Activated naive CD4-positive, alpha-beta T cell treated with anti-CD3 and anti-CD28 coated beads for 36 hours (primary cell): ENCODE results near the gene CLDN4. TPM values are rescaled to one million over a fixed set of nuclear protein-coding genes. Genes with fewer than 3 reads are reported as not detected.

Experiments
- CTCF ChIA-PET: fragments of 350-600 bp; sonication (Branson Sonifier 250); formaldehyde crosslinking; loops from one replicate; lab custom pipeline; 2021; ENCODE audit warnings: antibody characterized with exemption; lab: Charles Lee
- DNase-seq: peaks from one replicate; pipeline ENCODE4 v3.0.0-alpha.2; 2020
- H3K27ac Mint-ChIP-seq: one replicate; pipeline ENCODE4 v1.8.0; 2021; ENCODE audit warnings: mild to moderate bottlenecking, mixed read lengths
- H3K27me3 Mint-ChIP-seq: one replicate; pipeline ENCODE4 v1.8.0; 2021; ENCODE audit warnings: low read depth, mixed read lengths
- H3K36me3 Mint-ChIP-seq: one replicate; pipeline ENCODE4 v1.8.0; 2021; ENCODE audit warnings: low read depth, mixed read lengths
- H3K4me1 Mint-ChIP-seq: one replicate; pipeline ENCODE4 v1.8.0; 2021; ENCODE audit warnings: low read depth, mixed read lengths
- H3K4me3 Mint-ChIP-seq: one replicate; pipeline ENCODE4 v1.8.0; 2021; ENCODE audit warnings: mild to moderate bottlenecking, moderate library complexity, mixed read lengths
- H3K9me3 Mint-ChIP-seq: one replicate; pipeline ENCODE4 v1.8.0; 2021; ENCODE audit warnings: mixed read lengths
- intact Hi-C: fragments of 100-400 bp; cut with micrococcal nuclease; formaldehyde crosslinking; loops from one replicate; pipeline ENCODE4 v1.15.1; 2023
- total RNA-seq, 2 experiments: library from RNA; stranded (reverse); gene quantifications; one replicate each; pipeline ENCODE4 v1.2.3, GENCODE V29; 2021

CLDN4 gene
- total RNA-seq, 2 experiments from 2014 or later = 0.10 to 0.25 TPM

GRCh38 chr7:73850781-73851207 lies 20.0 kb downstream of the CLDN4 start:
- no peaks in the 10 kb centered on the region for H3K9me3 Mint-ChIP-seq
- no peak overlapping the region for H3K4me3 Mint-ChIP-seq
- peaks cover 28% of the 10 kb centered on the region for H3K4me1 Mint-ChIP-seq
- DNase-seq = no peak
- intact Hi-C loops = loop anchor here (1.0 to 5.0 kb wide), 5 partner anchors 39 to 602 kb away; partner anchors contain the start of genes ABHD11, BAZ1B and GTF2IRD1
- H3K36me3 Mint-ChIP-seq = no peaks in the 10 kb centered on the region
- CTCF ChIA-PET = interaction anchor here (0.6 to 1.5 kb wide), 5 partner anchors 24 to 415 kb away, joined by 3 to 7 read pairs (median 3); no protein-coding TSS in a partner anchor
- peaks cover 13% of the 10 kb centered on the region for H3K27me3 Mint-ChIP-seq
- H3K27ac Mint-ChIP-seq = no peak overlapping the region

GRCh38 chr7:73851410-73852338 lies 20.9 kb downstream of the CLDN4 start:
- Mint-ChIP-seq H3K36me3 (no peaks in the 10 kb centered on the region), H3K27me3 (peaks cover 15% of the 10 kb centered on the region), H3K27ac (peak overlapping the region; percentile 53), H3K4me1 (peaks cover 30% of the 10 kb centered on the region), H3K4me3 (no peak overlapping the region), H3K9me3 (no peaks in the 10 kb centered on the region)
- CTCF ChIA-PET = interaction anchor here (1.0 to 1.5 kb wide), 3 partner anchors 25 to 128 kb away, joined by 3 to 7 read pairs (median 5); no protein-coding TSS in a partner anchor
- DNase-seq = peak; percentile 60
- intact Hi-C loops = loop anchor here (1.0 to 5.0 kb wide), 5 partner anchors 40 to 601 kb away; partner anchors contain the start of genes ABHD11, BAZ1B and GTF2IRD1

DNA sequence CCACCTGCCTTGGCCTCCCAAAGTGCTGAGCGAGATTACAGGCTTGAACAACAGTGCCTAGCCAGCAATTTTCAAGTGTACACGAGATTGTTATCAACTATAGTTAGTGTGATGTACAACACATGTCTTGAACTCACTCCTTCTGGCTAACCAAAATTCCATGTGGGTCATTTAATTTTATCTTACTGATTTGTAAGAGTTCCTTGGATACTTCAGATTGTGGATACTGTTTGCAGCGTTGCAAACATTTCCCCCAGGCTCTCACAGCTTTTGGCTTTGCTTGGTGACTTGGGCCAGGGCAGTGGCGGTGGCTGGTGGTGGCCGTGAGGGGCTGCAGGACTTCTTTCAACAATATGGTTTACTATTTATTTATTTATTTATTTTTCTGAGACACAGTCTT lies 21.7 kb downstream of the CLDN4 start:
- Mint-ChIP-seq H3K27ac (no peak overlapping the region), H3K4me3 (no peak overlapping the region), H3K4me1 (peaks cover 30% of the 10 kb centered on the region), H3K36me3 (no peaks in the 10 kb centered on the region), H3K9me3 (no peaks in the 10 kb centered on the region), H3K27me3 (peaks cover 17% of the 10 kb centered on the region)
- no peak for DNase-seq
- intact Hi-C loops = loop anchor here (5.0 kb wide), 1 partner anchor 600 kb away; the partner anchor contains the start of gene GTF2IRD1
- CTCF ChIA-PET = interaction anchor here (2.9 kb wide), 1 partner anchor 10 kb away, joined by 13 read pairs; the partner anchor contains the start of gene METTL27

DNA sequence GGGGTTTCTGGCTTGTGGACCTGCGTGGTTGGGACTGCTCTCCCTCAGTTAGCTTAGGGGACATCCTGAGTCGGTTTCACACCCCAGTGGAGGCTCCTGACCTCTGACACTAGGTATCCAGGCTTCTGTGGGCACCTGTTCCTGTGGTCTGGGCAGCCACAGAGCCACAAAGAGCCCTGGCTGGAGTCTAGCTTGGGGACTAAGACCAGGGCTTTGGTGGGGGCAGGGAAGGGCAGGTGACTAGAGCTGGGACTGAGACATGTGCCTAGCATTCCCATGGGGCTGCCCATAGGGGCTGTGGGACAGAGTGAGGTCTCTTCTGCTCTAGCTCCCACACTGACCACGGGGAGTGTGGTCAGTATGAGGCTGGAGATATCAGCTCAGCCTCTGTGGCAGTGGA lies 26.1 kb downstream of the CLDN4 start:
- H3K36me3 Mint-ChIP-seq = no peaks in the 10 kb centered on the region
- no peaks in the 10 kb centered on the region for H3K9me3 Mint-ChIP-seq
- CTCF ChIA-PET = interaction anchor here (0.6 to 5.0 kb wide), 9 partner anchors 14 to 251 kb away, joined by 3 to 42 read pairs (median 4); no protein-coding TSS in a partner anchor
- H3K27ac Mint-ChIP-seq = no peak overlapping the region
- peaks cover 15% of the 10 kb centered on the region for H3K4me1 Mint-ChIP-seq
- H3K27me3 Mint-ChIP-seq = peaks cover 19% of the 10 kb centered on the region
- no peak for DNase-seq
- intact Hi-C loops = no loop called here
- no peak overlapping the region for H3K4me3 Mint-ChIP-seq

GRCh38 chr7:73858807-73859206 lies 28.0 kb downstream of the CLDN4 start:
- intact Hi-C loops = no loop called here
- Mint-ChIP-seq H3K27me3 (peaks cover 14% of the 10 kb centered on the region), H3K4me3 (no peak overlapping the region), H3K9me3 (no peaks in the 10 kb centered on the region), H3K27ac (no peak overlapping the region), H3K4me1 (peaks cover 8% of the 10 kb centered on the region), H3K36me3 (no peaks in the 10 kb centered on the region)
- DNase-seq = no peak
- CTCF ChIA-PET = interaction anchor here (0.7 kb wide), 1 partner anchor 106 kb away, joined by 3 read pairs; no protein-coding TSS in a partner anchor

GRCh38 chr7:73860859-73861258 lies 30.1 kb downstream of the CLDN4 start, which contains the start of gene TMEM270:
TSS of gene TMEM270 (plus strand) at chr7:73861159. CDS start at chr7:73861195, 36 bp downstream.
- intact Hi-C loops = loop anchor here (10.0 kb wide), 1 partner anchor 534 kb away; no protein-coding TSS in a partner anchor
- Mint-ChIP-seq H3K27ac (no peak within 1 kb of the TSS), H3K4me1 (peaks cover 2% of the 10 kb centered on the region), H3K27me3 (peaks cover 5% of the 10 kb centered on the region), H3K36me3 (no peaks in the 10 kb centered on the region), H3K9me3 (no peaks in the 10 kb centered on the region), H3K4me3 (no peak within 1 kb of the TSS)
- DNase-seq = no peak
- CTCF ChIA-PET = no interaction called here

GRCh38 chr7:73861305-73861704 lies 30.5 kb downstream of the CLDN4 start:
- intact Hi-C loops = loop anchor here (10.0 kb wide), 1 partner anchor 533 kb away; no protein-coding TSS in a partner anchor
- Mint-ChIP-seq H3K4me3 (no peak overlapping the region), H3K36me3 (no peaks in the 10 kb centered on the region), H3K27me3 (peaks cover 5% of the 10 kb centered on the region), H3K9me3 (no peaks in the 10 kb centered on the region), H3K4me1 (no peaks in the 10 kb centered on the region), H3K27ac (no peak overlapping the region)
- DNase-seq = no peak
- CTCF ChIA-PET = no interaction called here

DNA sequence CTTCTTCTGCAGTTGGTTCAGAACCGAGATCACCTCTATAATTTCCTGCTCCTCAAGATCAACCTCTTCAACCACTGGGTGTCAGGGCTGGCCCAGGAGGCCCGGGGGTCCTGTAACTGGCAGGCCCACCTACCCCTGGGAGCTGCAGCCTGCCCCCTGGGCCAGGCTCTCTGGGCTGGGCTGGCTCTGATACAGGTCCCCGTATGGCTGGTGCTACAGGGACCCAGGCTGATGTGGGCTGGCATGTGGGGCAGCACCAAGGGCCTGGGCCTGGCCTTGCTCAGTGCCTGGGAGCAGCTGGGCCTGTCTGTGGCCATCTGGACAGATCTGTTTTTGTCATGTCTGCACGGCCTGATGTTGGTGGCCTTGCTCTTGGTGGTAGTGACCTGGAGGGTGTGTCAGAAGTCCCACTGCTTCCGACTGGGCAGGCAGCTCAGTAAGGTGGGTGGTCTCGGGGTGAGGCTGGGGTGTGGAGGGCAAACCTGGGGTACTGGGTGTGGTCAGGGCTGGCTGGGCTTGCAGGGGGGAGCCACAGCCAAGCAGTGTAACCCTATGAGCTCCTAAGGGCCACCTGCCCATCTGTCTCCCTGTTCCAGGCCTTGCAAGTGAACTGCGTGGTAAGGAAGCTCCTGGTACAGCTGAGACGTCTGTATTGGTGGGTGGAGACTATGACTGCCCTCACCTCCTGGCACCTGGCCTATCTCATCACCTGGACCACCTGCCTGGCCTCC lies 34.4 kb downstream of the CLDN4 start:
- Mint-ChIP-seq H3K4me1 (no peaks in the 10 kb centered on the region), H3K9me3 (no peaks in the 10 kb centered on the region), H3K27me3 (no peaks in the 10 kb centered on the region), H3K27ac (no peak overlapping the region), H3K4me3 (no peak overlapping the region), H3K36me3 (no peaks in the 10 kb centered on the region)
- intact Hi-C loops = loop anchor here (10.0 kb wide), 1 partner anchor 530 kb away; no protein-coding TSS in a partner anchor
- CTCF ChIA-PET = interaction anchor here (0.8 to 1.6 kb wide), 3 partner anchors 10 to 162 kb away, joined by 3 to 4 read pairs (median 3); no protein-coding TSS in a partner anchor
- no peak for DNase-seq

DNA sequence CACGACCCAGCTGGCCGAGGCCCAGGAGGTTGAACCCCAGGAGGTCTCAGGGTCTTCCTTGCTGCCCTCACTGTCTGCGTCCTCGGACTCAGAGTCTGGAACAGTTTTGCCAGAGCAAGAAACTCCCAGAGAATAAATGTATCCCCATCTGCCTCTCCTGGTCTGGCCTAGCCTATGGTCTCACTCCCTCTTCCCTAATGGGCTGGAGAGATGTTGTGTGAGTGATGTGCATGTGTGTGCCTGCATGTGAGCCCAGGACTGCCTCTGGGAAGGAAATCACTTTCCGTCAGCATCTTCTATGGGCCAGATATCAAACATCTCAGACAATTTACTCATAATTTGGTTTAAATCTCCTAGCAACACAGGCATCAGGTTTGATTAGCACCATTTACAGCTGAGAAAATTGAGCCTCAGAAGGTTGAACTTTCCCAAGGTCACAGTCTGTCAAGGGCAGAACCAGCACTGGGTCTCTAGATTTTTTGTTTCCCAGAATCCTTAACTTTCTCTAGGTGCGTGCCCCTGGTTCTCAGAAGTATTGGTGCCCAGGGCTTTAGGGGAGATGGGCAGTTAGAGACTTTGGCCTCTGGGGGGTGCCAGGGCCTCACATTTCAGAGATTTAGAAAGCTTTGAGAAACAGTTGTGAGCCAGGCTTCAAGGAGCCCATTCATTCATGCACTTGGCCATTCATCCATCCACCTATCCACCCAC lies 35.1 kb downstream of the CLDN4 start:
- intact Hi-C loops = loop anchor here (1.0 to 10.0 kb wide), 2 partner anchors 160 to 529 kb away; no protein-coding TSS in a partner anchor
- DNase-seq = peak; percentile 31
- Mint-ChIP-seq H3K4me3 (no peak overlapping the region), H3K27ac (no peak overlapping the region), H3K4me1 (no peaks in the 10 kb centered on the region), H3K9me3 (no peaks in the 10 kb centered on the region), H3K36me3 (no peaks in the 10 kb centered on the region), H3K27me3 (no peaks in the 10 kb centered on the region)
- CTCF ChIA-PET = interaction anchor here (0.8 to 1.6 kb wide), 2 partner anchors 11 to 161 kb away, joined by 3 to 4 read pairs; no protein-coding TSS in a partner anchor

DNA sequence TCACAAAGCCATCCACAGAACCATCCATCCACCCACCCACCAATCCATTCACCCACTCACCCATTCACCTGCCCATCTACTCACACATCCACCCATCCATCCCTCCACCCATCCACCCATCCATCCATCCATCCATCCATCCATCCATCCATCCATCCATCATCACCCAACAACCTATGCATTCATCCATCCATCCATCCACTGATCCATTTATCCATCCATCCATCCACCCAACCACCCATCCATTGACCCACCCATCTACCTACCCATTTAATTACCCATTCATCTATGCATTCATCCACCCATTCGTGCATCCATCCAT lies 35.6 kb downstream of the CLDN4 start:
- H3K4me1 Mint-ChIP-seq = no peaks in the 10 kb centered on the region
- no peaks in the 10 kb centered on the region for H3K36me3 Mint-ChIP-seq
- no peak overlapping the region for H3K4me3 Mint-ChIP-seq
- CTCF ChIA-PET = interaction anchor here (1.6 kb wide), 1 partner anchor 11 kb away, joined by 4 read pairs; no protein-coding TSS in a partner anchor
- no peak overlapping the region for H3K27ac Mint-ChIP-seq
- intact Hi-C loops = loop anchor here (1.0 to 10.0 kb wide), 2 partner anchors 160 to 528 kb away; no protein-coding TSS in a partner anchor
- no peaks in the 10 kb centered on the region for H3K9me3 Mint-ChIP-seq
- no peaks in the 10 kb centered on the region for H3K27me3 Mint-ChIP-seq
- no peak for DNase-seq
